GM19351 (cell line): ENCODE measurements around the gene OR4K15.
"Not testable (repeated sequence)": the region's sequence is repeated elsewhere in the genome, so short reads cannot be mapped to it uniquely, and the experiment has no call there.

ENCODE experiments used
- ATAC-seq: cut with Tn5 transposase; IDR thresholded peaks from one replicate; pipeline ENCODE4 v1.9.1; 2021; ENCODE audit warnings: mild to moderate bottlenecking, moderate library complexity; ENCODE audit not compliant: unreplicated experiment

Gene OR4K15

GRCh38 chr14:19975291-19975690, at the start of gene OR4K15:
Gene OR4K15, plus strand, starts transcription at chr14:19975591. Its CDS starts 0 bp downstream, at chr14:19975591.
- no peak for ATAC-seq

GRCh38 chr14:19930617-19931016, 44.8 kb upstream of the OR4K15 start, which contains the start of gene OR4K1:
Gene OR4K1, plus strand, starts transcription at chr14:19930917. Its CDS starts 4,750 bp downstream, at chr14:19935667.
- no peak for ATAC-seq

GRCh38 chr14:19941668-19942067, 33.7 kb upstream of the OR4K15 start:
- no peak for ATAC-seq

GRCh38 chr14:19947413-19948090, 27.8 kb upstream of the OR4K15 start:
- ATAC-seq = no peak

- ATAC-seq = no peak
Measured at GRCh38 chr14:19949218-19949617, 26.2 kb upstream of the OR4K15 start.

GRCh38 chr14:19969735-19970134, 5.7 kb upstream of the OR4K15 start:
- ATAC-seq = not testable (repeated sequence)

GRCh38 chr14:19974844-19975243, 547 bp upstream of the OR4K15 start:
- no peak for ATAC-seq

- ATAC-seq = no peak
Measured at GRCh38 chr14:19993438-19993837, 18.0 kb downstream of the OR4K15 start.

- no peak for ATAC-seq
Measured at GRCh38 chr14:20001863-20002262, 26.5 kb downstream of the OR4K15 start, which contains the start of gene OR4Q2. Gene OR4Q2, plus strand, starts transcription at chr14:20002163.

GRCh38 chr14:20002319-20002718, 26.9 kb downstream of the OR4K15 start:
- ATAC-seq = no peak

GRCh38 chr14:20008156-20008555, 32.8 kb downstream of the OR4K15 start:
- no peak for ATAC-seq

- ATAC-seq = no peak
Measured at GRCh38 chr14:20019257-20019865, 44.0 kb downstream of the OR4K15 start, which contains the start of gene OR4K14. Gene OR4K14, minus strand, starts transcription at chr14:20019307. Its CDS starts 4,114 bp downstream, at chr14:20015193.
